Measurements from ENCODE around the gene AQP3. TPM values are rescaled to one million over a fixed set of nuclear protein-coding genes. Genes with fewer than 3 reads are reported as not detected.
A peak's percentile ranks its signal among the peaks of the same experiment; 100 is the strongest.
"Not testable (repeated sequence)": the region's sequence is repeated elsewhere in the genome, so short reads cannot be mapped to it uniquely, and the experiment has no call there.

The AQP3 gene
- total RNA-seq, 1 experiment from 2014 or later = 24.8 TPM

DNA sequence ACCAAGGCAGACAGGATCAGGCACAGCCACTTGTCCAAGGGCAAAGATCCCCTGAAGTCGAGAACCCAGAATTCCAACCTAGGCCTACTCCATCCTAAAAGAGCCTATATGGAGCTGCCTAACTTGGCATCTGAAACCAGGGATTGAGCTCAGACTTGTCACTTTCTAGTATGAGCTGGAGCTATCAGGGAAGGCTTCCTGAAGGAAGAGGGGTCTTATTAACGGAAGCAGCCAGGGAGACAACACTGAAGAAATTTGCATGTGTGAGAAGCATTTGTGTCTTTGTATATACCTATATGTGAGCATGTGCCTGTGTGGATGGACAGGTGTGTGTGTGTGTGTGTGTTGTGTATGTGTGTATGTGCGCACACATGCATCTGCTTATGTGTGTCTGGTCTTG, 40.3 kb downstream of the AQP3 start:
- Mint-ChIP-seq H3K27ac (ENCODE audit: unreplicated experiment) (no peak overlapping the region), H3K27me3 (ENCODE audit: insufficient read depth, unreplicated experiment) (no peaks in the 10 kb centered on the region), H3K36me3 (ENCODE audit: insufficient read depth, unreplicated experiment) (no peaks in the 10 kb centered on the region), H3K4me1 (ENCODE audit: low read depth, unreplicated experiment) (peaks cover 11% of the 10 kb centered on the region), H3K4me3 (ENCODE audit: unreplicated experiment) (no peak overlapping the region), H3K9me3 (ENCODE audit: unreplicated experiment) (no peaks in the 10 kb centered on the region)
- no peaks in the 10 kb centered on the region for H3K36me3 ChIP-seq (ENCODE audit: control insufficient read depth, insufficient read depth, low read length)
- intact Hi-C loops (cut with micrococcal nuclease; ENCODE audit: unreplicated experiment) = no loop called here
- no peaks in the 10 kb centered on the region for H3K27me3 ChIP-seq (replicated peaks; ENCODE audit: control insufficient read depth, insufficient read depth, low read length)
- 0 out of 2 replicates have a peak, but pooled peaks cover 3% of the 10 kb centered on the region for H3K4me1 ChIP-seq
- H3K9me3 ChIP-seq = no peaks in the 10 kb centered on the region
- CTCF ChIA-PET = interaction anchor here (0.5 to 1.1 kb wide), 2 partner anchors 60 to 67 kb away, joined by 3 to 5 read pairs; partner anchors contain the start of gene NOL6
- DNase-seq = no peak
- POLR2A ChIA-PET = no interaction called here
- BruUV-seq (replicated peaks) = no TSS peak
- H3K4me3 ChIP-seq (ENCODE audit: low read depth, low read length) = no peak overlapping the region
- TF ChIP-seq, protein P1, sequence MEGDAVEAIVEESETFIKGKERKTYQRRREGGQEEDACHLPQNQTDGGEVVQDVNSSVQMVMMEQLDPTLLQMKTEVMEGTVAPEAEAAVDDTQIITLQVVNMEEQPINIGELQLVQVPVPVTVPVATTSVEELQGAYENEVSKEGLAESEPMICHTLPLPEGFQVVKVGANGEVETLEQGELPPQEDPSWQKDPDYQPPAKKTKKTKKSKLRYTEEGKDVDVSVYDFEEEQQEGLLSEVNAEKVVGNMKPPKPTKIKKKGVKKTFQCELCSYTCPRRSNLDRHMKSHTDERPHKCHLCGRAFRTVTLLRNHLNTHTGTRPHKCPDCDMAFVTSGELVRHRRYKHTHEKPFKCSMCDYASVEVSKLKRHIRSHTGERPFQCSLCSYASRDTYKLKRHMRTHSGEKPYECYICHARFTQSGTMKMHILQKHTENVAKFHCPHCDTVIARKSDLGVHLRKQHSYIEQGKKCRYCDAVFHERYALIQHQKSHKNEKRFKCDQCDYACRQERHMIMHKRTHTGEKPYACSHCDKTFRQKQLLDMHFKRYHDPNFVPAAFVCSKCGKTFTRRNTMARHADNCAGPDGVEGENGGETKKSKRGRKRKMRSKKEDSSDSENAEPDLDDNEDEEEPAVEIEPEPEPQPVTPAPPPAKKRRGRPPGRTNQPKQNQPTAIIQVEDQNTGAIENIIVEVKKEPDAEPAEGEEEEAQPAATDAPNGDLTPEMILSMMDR (IDR thresholded peaks at IDR 0.05; ENCODE audit: insufficient read depth in 1 of 2, low read depth in 1 of 2, low read length in 1 of 2, severe bottlenecking in 1 of 2, unreplicated experiment in 1 of 2) = no peak

DNA sequence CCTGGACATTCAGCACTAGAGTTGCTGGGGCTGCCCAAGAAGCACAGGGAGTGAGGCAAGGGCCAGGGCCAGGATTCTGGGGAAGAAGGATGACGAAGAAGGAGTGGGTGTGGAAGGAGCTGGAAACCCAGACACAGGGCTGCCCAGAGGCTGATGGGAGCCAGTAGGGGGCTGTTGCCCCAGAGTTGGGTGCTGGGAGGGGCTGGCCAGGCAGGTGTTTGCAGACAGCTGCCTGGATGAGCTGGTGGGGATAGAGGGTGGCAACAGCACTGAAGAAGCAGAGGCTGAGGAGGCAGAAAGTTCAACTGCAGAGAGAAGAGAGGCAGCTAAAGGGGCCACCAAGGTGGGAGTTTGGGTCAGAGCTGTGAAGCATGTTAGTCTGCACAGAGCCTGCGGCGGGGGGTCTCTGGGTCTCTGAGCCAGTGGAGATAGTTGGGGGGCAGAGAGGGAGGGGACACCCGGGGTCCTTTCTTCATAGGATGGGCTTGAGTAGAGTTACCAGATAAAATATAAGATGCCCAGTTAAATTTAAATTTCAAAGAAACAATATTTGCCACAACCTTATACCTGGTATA, 42.5 kb downstream of the AQP3 start:
- Mint-ChIP-seq H3K9me3 (ENCODE audit: unreplicated experiment) (no peaks in the 10 kb centered on the region), H3K27me3 (ENCODE audit: insufficient read depth, unreplicated experiment) (no peaks in the 10 kb centered on the region), H3K4me1 (ENCODE audit: low read depth, unreplicated experiment) (peaks cover 11% of the 10 kb centered on the region), H3K4me3 (ENCODE audit: unreplicated experiment) (no peak overlapping the region), H3K36me3 (ENCODE audit: insufficient read depth, unreplicated experiment) (no peaks in the 10 kb centered on the region), H3K27ac (ENCODE audit: unreplicated experiment) (no peak overlapping the region)
- Histone ChIP-seq H3K4me3 (ENCODE audit: low read depth, low read length) (no peak overlapping the region), H3K27me3 (replicated peaks; ENCODE audit: control insufficient read depth, insufficient read depth, low read length) (no peaks in the 10 kb centered on the region), H3K9me3 (no peaks in the 10 kb centered on the region), H3K4me1 (0 out of 2 replicates have a peak, but pooled peaks cover 3% of the 10 kb centered on the region), H3K36me3 (ENCODE audit: control insufficient read depth, insufficient read depth, low read length) (no peaks in the 10 kb centered on the region)
- intact Hi-C loops (cut with micrococcal nuclease; ENCODE audit: unreplicated experiment) = loop anchor here (5.0 kb wide), 3 partner anchors 112 to 317 kb away; no protein-coding TSS in a partner anchor
- ChIA-PET CTCF (interaction anchor here (0.6 to 3.7 kb wide), 10 partner anchors 9 to 219 kb away, joined by 3 to 56 read pairs (median 10); partner anchors contain the start of gene AQP3), POLR2A (interaction anchor here (0.6 to 1.3 kb wide), 2 partner anchors 10 to 42 kb away, joined by 3 to 4 read pairs; partner anchors contain the start of gene AQP3)
- TF ChIP-seq, protein P1 (IDR thresholded peaks at IDR 0.05; ENCODE audit: insufficient read depth in 1 of 2, low read depth in 1 of 2, low read length in 1 of 2, severe bottlenecking in 1 of 2, unreplicated experiment in 1 of 2) = peak in 1 of 2 experiments; percentile 16
- DNase-seq = no peak
- no TSS peak for BruUV-seq (replicated peaks)

DNA sequence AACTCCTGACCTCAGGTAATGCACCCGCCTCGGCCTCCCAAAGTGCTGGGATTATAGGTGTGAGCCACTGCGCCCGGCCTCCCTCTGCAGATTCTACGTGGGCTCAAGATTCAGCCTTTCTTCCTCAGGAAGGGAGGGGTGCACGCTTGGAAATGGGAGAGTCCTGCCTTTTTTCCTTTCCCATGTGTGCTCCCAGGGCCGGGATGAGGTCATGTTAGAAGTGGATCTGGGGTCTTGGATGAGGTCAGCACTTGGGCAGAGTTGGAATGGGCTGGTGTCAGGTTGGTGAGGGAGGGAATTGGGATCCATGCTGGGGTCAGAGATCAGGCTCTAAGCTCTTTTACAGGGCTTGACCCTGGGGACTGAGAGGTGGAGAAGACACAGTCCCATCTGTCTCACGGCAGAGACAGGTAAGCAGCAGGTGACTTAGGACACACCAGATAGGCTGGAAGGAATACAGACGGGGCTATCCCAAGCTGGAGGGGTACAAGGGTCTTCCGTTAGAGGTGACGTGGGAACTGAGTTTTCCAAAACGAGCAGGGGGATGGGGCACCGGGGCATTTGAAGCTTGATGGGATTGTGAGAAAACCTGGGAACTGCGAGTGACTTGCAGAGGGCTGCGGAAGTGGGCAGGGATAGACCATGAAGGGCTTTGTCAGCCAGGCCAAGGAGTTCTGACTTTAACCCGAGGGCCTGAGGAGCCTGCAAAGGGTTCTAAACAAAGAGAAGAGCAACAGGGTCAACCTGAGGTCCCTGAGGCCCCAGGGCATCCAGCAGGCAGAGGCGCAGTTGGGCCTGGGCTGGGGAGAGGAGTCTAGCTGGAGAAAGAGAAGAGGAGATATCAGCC, 43.2 kb downstream of the AQP3 start:
- TF ChIP-seq, protein P1 (IDR thresholded peaks at IDR 0.05; ENCODE audit: insufficient read depth in 1 of 2, low read depth in 1 of 2, low read length in 1 of 2, severe bottlenecking in 1 of 2, unreplicated experiment in 1 of 2) = no peak
- Mint-ChIP-seq H3K27me3 (ENCODE audit: insufficient read depth, unreplicated experiment) (no peaks in the 10 kb centered on the region), H3K4me1 (ENCODE audit: low read depth, unreplicated experiment) (peaks cover 11% of the 10 kb centered on the region), H3K36me3 (ENCODE audit: insufficient read depth, unreplicated experiment) (no peaks in the 10 kb centered on the region), H3K4me3 (ENCODE audit: unreplicated experiment) (no peak overlapping the region), H3K9me3 (ENCODE audit: unreplicated experiment) (no peaks in the 10 kb centered on the region), H3K27ac (ENCODE audit: unreplicated experiment) (no peak overlapping the region)
- no peak for DNase-seq
- H3K4me1 ChIP-seq = 0 out of 2 replicates have a peak, but pooled peaks cover 3% of the 10 kb centered on the region
- H3K9me3 ChIP-seq = no peaks in the 10 kb centered on the region
- no peak overlapping the region for H3K4me3 ChIP-seq (ENCODE audit: low read depth, low read length)
- H3K27me3 ChIP-seq (replicated peaks; ENCODE audit: control insufficient read depth, insufficient read depth, low read length) = no peaks in the 10 kb centered on the region
- no TSS peak for BruUV-seq (replicated peaks)
- CTCF ChIA-PET = interaction anchor here (0.8 to 3.7 kb wide), 13 partner anchors 12 to 220 kb away, joined by 4 to 56 read pairs (median 12); partner anchors contain the start of genes AQP3 and NOL6
- POLR2A ChIA-PET = interaction anchor here (1.3 kb wide), 1 partner anchor 11 kb away, joined by 4 read pairs; no protein-coding TSS in a partner anchor
- H3K36me3 ChIP-seq (ENCODE audit: control insufficient read depth, insufficient read depth, low read length) = no peaks in the 10 kb centered on the region
- intact Hi-C loops (cut with micrococcal nuclease; ENCODE audit: unreplicated experiment) = loop anchor here (1.0 to 5.0 kb wide), 7 partner anchors 11 to 318 kb away; no protein-coding TSS in a partner anchor

DNA sequence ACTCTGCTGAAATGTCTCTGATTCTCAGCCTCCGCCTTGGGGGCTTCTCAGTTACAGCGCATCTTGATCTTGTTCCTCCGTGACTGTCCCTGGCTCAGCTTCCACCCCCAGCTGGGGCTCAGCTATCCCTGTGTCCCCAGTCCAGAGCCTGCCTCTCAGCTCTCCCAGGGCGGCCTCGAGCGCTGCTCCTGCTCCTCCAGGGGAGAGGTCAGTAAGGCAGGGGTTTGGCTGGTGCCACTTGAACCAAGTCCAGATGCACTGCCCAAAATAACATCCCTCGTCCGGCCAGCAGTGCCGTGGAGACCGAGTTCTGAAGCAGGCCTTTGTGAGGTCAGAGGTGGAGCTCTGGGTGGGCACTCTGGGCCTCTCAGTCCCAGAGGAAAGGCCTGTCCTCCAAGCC, 45.0 kb downstream of the AQP3 start, which contains the start of gene AQP7:
Gene AQP7 (minus strand): TSS at position 198 of the 400 bp plus-strand sequence. CDS start 1,306 bp downstream, outside the sequence.
- H3K4me1 ChIP-seq; H3K36me3 ChIP-seq (ENCODE audit: control insufficient read depth, insufficient read depth, low read length); DNase-seq; H3K4me3 Mint-ChIP-seq (ENCODE audit: unreplicated experiment); H3K9me3 ChIP-seq; POLR2A ChIA-PET; H3K27me3 Mint-ChIP-seq (ENCODE audit: insufficient read depth, unreplicated experiment); H3K27me3 ChIP-seq (replicated peaks; ENCODE audit: control insufficient read depth, insufficient read depth, low read length); BruUV-seq (replicated peaks); H3K4me3 ChIP-seq (ENCODE audit: low read depth, low read length); H3K9me3 Mint-ChIP-seq (ENCODE audit: unreplicated experiment); H3K27ac Mint-ChIP-seq (ENCODE audit: unreplicated experiment); H3K36me3 Mint-ChIP-seq (ENCODE audit: insufficient read depth, unreplicated experiment): not testable (repeated sequence)
- intact Hi-C loops (cut with micrococcal nuclease; ENCODE audit: unreplicated experiment) = loop anchor here (5.0 kb wide), 3 partner anchors 115 to 320 kb away; no protein-coding TSS in a partner anchor
- CTCF ChIA-PET = interaction anchor here (3.0 to 3.7 kb wide), 2 partner anchors 28 to 65 kb away, joined by 18 to 56 read pairs; no protein-coding TSS in a partner anchor
- peaks cover 11% of the 10 kb centered on the region for H3K4me1 Mint-ChIP-seq (ENCODE audit: low read depth, unreplicated experiment)
